Fibroblast of the conjunctiva (primary cell): ENCODE data around the gene PIK3C2B.
"Not testable (repeated sequence)": the region's sequence is repeated elsewhere in the genome, so short reads cannot be mapped to it uniquely, and the experiment has no call there.

Source experiments
- DNase-seq: peaks from one replicate; pipeline ENCODE4 v3.0.0-alpha.2; 2010; ENCODE audit warnings: low read depth

PIK3C2B gene

DNA sequence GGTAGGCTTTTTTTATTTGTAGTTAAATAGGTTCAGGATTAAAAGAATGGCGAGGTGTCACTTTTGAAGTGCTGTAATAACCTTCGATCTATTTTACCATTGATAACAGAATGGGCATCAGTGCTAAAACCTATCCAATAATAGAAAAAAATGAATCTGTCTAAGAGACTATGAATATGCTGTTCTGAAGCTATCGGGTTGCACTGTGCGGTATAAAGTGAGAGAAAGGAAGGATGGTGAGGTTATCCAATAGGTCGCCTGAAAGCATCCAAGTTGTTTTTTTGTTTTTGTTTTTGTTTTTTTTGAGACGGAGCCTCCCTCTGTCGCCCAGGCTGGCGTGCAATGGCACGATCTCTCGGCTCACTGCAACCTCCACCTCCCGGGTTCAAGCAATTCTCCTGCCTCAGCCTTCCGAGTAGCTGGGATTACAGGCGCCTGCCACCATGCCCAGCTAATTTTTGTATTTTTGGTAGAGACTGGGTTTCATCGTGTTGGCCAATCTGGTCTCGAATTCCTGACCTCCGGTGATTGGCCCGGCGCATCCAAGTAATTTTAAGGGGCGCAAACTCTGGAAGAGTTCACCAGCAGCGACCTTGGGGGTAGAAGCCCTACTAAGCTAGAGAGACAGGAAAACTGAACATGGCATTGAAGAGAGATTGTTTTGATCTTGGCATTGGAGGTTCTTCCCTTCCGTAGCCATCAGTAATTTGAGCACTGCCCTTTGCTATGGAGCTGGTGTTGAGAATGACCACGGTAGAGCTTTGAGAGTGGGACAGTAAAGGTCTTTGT, 12.9 kb upstream of the PIK3C2B start:
- no peak for DNase-seq

DNA sequence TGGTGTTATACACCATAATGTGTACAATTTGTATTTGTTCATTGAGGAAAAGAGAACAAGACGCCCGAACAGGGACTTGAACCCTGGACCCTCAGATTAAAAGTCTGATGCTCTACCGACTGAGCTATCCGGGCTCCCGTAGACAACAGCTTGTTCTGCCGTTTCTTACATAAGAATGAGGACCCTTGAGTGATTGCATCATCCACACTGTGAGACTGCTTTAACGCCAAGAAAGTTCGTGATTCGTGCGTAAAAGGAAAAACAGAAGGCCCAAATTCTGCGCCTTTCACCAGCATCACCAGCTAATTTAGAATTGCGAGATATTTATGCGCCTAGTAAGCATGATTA, 12.3 kb upstream of the PIK3C2B start:
- peak; percentile 94 for DNase-seq

DNA sequence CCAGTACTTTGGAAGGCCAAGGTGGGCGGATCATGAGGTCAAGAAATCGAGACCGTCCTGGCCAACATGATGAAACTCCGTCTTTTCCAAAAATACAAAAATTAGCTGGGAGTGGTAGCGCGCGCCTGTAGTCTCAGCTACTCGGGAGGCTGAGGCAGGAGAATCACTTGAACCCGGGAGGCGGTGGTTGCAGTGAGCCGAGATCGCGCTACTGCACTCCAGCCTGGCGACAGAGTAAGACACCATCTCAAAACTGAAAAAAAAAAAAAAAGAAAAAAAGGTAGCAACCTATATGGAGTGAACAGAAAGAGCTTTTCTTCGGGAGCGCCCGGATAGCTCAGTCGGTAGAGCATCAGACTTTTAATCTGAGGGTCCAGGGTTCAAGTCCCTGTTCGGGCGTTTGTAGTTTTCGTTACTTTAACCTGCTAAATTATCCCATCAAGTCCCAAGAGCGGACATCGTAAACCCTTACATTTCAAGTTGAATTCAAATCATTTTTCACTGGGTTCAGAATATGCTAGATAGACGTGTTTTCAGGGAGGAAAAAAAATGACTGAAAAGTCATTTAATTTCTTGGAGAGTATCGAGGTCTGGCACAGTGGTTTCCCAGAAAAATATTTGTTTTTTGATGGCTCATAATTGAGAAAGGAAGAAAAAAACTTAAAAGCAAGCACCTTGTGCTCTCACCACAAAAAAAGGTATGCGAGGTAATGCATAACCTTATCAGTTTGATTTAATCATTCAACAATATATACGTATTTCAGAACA, 11.8 kb upstream of the PIK3C2B start:
- DNase-seq: peak; percentile 88

DNA sequence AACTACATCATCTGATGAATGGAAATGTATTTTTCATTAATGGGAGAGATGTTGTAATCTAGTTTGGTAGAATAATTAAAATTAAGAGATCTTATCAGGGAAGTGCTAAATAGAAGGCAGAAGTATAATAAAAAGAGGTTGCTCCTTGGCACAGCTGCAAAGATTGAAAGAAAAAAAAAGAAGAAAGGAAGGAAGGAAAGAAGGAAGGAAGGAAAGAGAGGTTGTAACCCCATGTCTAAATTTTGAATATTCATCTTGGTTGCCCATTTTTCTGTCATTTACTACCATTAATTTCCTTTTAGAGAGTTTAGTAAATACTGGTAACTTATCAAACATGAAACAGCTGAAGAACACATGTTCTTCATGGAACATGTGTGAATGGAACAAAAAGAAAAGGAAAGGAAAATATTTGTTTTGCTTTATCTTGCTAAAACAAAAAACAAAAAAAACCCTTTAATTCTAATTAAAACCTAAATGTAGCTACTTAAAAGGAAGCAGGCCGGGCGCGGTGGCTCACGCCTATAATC, 11.1 kb upstream of the PIK3C2B start:
- no peak for DNase-seq

DNA sequence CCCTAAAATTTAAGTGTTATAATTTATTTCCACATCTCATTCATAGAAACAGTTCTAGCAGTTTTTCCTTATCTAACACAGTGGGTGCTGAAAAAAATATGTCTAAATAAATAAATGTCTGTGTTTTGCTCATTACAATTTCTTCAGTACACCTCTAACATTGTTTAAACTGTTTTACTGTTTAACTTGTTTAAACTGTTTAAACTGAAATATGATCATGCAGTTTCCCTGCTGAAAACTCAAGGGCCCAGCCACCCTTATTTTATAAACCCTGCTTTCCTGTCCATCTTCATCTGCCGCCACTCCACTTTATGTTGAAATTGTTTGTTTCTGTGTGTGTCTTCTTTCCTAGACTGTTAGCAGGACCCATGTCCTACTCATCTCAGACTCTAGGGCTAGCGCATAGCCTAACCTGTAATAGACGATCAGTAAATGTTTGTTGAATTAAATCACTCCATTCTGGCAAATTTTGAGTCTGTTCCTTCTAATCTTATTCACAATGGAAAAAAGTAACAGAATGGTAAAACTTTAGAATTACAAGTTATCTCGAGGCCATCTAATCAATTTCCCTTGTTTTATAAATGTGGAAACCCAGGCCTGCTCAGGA, 9.4 kb upstream of the PIK3C2B start:
- no peak for DNase-seq

DNA sequence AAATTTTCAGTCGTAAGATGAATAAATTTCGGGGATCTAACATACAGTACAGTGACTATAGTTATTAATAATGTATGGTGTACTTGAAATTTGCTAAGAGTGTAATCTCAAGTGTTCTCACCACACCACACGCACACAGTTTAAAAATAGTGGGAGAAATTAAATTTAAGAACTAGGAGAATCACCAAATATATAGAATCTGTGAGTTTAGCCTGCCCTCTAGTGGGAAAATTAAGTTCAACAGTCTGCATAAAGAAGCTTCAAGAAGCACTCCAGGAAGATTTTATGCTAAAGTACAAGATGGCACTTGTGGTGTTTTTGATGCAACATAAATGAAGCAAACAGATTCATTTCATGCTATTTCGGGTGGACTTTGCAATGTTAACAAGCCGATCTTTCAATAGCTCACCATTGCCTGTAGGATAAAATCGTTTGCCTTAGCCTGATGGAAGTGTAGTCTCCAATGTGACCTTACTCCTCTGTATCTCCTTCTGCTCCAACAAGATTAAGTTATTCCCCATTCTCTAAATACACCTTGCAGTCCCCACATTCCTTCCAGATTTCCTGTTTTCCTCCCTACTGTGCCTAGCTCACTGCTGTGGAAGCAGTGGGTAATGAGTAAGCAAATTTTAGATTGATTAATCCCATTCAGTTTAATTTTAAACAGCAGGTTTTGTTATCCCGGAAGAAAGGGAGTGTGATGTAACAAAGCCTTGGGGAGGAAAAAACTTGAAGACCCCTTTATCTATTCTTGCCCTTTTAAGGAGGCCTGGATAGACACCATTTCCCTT, 8.7 kb upstream of the PIK3C2B start:
- DNase-seq: peak; percentile 63

DNA sequence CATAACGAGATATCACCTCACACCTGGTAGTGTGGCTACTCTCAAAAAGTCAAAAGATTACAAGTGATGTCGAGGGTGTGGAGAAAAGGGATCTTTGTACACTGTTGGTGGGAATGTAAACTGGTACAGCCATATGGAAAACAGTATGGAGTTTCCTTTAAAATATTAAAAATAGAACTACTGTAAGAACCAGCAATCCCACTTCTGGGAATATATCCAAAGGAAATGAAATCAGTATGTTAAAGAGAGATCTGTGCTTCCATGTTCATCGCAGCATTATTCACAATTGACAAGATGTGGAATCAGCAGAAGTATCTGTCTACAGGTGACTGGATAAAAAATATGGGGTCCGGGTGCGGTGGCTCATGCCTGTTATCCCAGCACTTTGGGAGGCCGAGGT, 7.6 kb upstream of the PIK3C2B start:
- no peak for DNase-seq

DNA sequence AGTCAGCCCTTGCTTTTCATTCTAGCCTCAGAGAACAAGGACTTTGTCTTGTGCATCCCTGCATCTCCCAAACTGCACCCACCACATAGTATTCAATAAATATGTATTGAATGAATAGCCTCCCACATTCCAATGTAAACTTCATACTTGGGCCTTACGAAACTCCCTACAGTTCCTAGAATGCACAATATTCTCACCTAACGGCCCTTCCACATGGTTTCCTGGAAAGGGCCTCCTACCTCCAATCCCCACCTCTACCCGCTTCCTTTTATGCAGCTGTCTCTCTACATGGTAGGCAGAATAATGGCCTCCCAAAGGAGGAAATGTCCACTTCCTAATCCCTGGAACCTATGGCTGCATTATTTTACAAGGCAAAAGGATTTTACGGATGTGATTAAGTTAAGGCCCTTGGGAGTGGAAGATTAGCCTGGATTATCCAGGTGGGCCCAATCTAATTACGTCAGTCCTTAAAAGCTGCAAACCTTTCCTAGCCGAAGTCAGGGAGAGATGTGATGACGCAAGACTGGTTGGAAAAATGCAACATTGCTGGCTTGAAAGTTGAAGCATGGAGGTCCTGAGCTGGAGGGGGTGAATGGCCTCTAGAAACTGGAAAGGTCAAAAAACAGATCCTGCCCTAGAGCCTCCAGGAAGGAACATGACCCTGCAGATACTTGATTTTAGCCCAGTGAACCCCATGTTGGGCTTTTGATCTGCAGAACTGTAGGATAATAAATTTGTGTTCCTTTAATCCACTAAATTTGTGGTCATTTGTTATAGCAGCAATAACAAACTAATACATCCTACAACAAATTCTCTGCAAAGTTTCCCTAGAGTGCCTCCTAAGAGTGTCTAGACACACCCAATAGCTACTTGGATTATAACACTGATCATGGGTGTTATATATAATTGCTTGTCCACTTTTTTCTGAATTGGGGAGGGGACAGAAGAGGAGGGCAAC, 5.2 kb upstream of the PIK3C2B start:
- no peak for DNase-seq

DNA sequence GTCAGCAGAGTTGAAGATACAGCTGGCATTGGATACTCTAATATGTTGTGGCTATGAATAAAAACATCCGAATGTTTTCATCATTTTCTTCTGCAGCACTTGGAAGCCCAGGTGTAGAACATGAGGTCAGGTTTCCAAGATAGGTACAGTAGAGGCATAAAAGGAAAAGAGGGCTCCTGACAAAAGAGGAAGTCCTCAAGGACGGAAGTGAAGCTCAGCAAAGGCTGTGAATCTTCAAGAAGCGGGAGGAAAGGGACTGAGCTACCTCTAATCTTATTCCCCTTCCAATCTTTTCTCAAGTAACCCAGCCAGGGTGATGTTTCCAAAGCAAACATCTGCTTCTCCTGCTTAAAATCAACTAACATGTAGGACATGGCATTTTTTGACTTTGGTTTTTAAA, 4.4 kb upstream of the PIK3C2B start:
- no peak for DNase-seq

DNA sequence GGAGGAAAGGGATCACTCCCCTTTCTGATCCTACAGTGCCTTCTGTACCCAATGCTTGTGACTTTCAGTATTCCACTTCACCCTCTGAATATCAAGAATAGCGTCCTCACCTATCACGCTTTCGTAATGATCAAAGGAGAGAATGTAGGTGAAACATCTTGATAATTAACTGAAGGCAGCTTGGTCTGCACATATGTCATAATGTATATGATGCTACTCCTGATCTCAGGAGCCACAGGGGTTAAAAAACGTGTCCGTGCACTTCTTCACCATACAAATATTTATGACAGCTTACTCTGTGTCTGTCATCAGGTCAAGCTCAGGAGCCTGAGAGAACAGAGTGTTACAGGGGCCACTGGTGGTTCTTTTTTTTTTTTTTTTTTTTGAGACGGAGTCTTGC, 1.2 kb upstream of the PIK3C2B start:
- no peak for DNase-seq

DNA sequence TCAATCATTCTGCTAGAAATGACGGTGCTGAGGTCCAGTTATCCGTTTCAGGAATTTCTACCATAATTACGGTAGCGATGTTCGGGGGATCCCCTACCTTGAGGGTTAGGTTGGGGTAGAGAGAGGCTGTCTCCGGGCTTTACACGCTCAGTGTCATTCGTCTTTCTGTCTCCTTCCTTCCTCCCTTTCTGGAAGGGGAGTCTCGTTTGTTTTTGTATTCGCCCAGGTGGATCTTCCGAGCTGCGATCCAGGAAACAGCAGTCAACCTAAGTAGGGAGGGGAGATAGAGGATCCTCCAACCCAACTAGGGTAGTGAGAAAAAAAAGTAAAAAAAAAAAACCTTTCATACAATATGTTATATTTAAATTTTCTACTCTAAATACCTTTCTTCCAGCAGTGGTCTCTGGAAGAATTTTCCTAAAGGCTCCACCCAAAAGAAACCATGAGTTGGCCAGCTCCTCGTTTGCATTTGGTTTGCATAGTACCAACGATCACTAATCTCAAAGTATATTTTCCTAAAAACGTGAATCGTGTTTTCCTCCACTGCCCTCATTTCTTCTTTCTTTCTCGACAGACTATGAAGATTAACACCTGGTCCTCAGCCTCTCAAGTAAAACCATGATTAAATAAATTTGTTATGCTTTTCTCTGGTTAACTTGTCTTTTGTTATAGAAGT, 611 bp upstream of the PIK3C2B start:
- DNase-seq: no peak

DNA sequence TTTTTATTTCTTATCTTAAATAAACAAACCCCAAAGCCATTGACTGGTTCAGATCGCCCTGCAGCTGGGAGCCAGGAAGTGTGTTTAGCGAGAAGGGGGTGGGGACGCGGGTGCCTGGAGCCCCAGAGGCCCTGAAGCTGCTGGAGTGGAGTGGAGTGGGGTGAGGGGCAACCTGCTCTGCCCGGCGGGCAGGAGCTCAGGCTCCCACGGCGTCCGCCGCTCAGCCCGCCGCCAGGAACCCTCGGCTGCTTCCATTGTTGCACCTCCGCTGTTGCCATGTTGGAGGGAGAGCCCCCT, 673 bp downstream of the PIK3C2B start:
- DNase-seq: no peak

DNA sequence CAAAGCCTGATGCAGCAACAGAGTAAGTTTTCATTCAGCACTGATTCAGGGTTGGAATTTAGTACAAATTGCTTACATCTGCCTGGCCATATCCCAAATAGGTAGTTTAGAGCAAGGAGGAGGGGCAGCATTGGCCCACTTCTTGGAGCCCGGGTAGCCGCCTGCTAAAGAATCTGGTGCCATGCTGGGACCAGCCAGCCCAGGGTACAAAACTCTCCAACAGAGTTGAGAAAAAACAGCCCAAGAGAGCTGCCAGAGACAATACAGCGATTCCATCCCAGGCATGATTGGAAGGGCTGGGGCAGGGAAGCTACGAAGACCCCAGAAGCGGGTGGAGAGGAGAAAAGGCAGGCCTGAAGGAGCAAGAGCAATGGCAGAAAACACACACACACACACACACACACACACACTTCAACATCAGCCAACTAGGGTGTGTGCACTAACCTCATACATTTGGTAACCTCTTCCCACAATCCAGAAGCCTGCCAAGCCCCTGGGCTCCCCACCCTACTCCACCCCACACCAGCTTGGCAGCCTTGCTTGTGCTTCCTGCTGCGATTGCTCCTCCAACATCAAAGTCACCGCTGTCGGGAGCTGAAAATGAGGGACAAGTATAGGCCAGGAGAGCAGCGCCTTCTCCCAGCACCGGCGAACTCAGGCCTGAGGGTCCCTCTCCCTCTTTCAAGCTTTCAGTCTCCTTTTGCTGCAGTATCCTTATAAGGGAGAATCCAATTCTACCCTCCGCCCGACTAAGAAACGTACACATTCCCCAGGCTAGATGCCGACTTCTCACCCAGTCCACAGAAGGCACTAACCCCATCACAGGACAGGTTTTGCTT, 1.2 kb downstream of the PIK3C2B start:
- peak; percentile 83 for DNase-seq

DNA sequence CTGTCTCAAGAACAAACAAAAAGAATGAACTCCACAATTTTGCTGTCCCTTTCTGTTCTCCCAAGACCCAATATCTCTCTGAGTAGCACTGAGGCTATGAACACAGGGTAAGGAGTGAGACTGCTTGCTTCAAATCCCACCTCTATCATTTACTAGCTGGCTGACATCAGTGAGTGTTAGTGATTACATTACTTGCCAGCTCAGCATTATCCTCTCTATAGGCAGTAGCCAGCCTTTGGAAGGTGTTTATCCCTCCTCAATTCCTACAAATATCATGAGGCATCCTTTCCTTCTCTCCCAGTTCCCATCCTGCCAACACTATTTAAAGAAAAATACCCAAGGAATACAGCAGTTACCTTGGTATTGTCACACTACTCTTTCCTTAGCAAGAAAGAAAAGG, 3.0 kb downstream of the PIK3C2B start:
- DNase-seq: no peak

DNA sequence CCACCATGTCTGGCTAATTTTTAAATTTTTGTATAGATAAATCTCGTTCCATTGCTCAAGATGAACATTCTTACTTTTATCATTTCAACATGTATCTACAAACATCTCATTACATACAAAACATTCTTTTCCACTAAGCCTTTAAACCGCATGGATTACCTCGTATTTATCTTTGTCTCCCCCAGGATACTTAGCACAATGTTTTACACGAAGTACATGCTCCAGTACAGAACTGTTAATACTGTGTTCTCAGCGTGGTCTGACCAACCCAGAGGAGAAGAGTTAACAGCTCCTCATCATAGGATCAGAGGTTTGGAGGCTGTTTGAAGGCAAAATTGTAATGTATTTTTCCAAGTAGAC, 7.4 kb downstream of the PIK3C2B start:
- no peak for DNase-seq

DNA sequence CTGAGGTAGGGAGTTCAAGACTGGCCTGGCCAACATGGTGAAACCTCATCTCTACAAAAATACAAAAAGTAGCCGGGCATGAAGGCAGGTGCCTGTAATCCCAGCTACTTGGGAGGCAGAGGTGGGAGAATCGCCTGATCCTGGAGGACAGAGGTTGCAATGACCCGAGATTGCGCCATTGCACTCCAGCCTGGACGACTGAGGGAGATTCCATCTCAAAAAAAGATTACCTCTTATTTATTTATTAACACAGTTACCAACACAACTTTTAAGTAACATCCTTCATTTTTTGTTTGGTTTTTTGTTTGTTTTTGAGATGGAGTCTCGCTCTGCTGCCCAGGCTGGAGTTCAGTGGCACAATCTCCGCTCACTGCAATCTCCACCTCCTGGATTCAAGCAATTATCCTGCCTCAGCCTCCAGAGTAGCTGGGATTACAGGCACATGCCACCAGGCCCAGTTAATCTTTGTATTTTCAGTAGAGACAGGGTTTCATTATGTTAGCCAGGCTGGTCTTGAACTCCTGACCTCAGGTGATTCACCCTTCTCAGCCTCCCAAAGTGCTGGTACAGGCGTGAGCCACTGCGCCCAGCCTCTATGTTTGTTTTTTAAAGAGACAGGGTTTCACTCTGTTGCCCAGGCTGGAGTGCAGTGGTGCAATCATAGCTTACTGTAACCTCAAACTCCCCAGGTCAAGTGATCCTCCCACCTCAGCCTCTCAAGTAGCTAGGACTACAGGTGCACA, 7.9 kb downstream of the PIK3C2B start:
- DNase-seq: not testable (repeated sequence)

DNA sequence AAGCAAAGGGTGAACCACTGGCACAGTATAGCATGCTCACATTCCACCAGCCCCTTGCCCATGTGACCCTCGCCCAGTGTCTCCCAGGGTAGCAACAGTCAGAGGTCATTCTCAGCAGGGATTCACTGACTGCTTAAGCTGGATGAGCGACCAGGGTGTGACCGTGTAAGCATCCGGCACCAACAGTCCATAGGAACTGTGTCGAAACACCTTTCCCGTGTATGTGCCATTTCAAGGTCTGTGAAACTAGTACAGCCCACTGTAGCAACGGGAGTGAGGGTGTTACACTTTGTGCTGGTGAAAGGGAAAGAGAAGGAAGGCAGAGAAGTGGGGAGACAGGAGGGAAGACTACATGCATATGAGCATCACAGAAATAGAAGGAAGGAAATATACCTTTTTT, 10.8 kb downstream of the PIK3C2B start:
- no peak for DNase-seq

DNA sequence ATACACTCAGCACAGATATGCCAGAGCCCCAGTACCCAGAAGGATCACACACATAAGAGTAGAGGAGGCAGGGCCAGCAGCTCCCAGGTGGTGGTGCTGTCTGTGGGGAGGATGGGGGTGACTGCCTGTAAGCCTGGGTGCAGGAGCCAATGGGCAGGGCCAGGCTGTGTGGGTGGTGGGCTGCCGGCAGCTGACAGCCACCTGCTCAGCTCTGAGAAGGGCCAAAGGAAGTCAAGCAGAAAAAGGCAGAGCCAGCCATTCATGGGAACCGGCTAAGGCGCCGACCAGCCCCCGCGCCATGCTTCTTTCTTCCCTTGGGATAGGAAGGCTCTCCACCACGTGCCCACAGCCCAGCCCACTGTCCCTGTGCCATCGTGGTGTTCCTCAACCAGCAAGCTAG, 14.1 kb downstream of the PIK3C2B start:
- DNase-seq: no peak
